Endothelial cell of umbilical vein (primary cell): ENCODE measurements around the gene ZNF701. TPM values are rescaled to one million over a fixed set of nuclear protein-coding genes. Genes with fewer than 3 reads are reported as not detected.
"Not testable (repeated sequence)": the region's sequence is repeated elsewhere in the genome, so short reads cannot be mapped to it uniquely, and the experiment has no call there.

Experiments used
- BruUV-seq: library from RNA; stranded (reverse); fragments of 400-500 nt; replicated peaks from 2 replicates; lab custom pipeline; 2021; lab: Mats Ljungman, UMichigan
- CTCF ChIA-PET: fragments of 300-600, 350-600 bp; sonication (Branson Sonifier 250); formaldehyde crosslinking; loops from one replicate; lab custom pipeline; 2021; ENCODE audit warnings: antibody characterized with exemption, inconsistent platforms; lab: Charles Lee
- POLR2A ChIA-PET: fragments of 300-600, 350-600 bp; sonication (Branson Sonifier 250); formaldehyde crosslinking; loops from one replicate; lab custom pipeline; 2021; ENCODE audit warnings: antibody characterized with exemption, inconsistent platforms; lab: Charles Lee
- DNase-seq: peaks from one replicate; pipeline ENCODE4 v3.0.0-alpha.2; 2011; ENCODE audit warnings: low read depth, low spot score
- FAIRE-seq: peaks from 2 replicates; lab custom pipeline; 2011; peaks lifted over from hg19 to GRCh38; lab: Jason Lieb, UNC
- H2AFZ ChIP-seq: 2 replicates; pipeline ENCODE4 v1.6.0; 2012; ENCODE audit warnings: low read depth, low read length, control low read depth, inconsistent platforms
- H3K27ac ChIP-seq: 2 replicates; pipeline ENCODE4 v1.5.1; 2011; ENCODE audit warnings: low read depth, mild to moderate bottlenecking, control low read depth, low read length, moderate library complexity; ENCODE audit not compliant: insufficient read depth
- H3K27me3 ChIP-seq, 2 experiments: 2 replicates each; pipeline versions ENCODE4 v1.6.0 to v1.6.1; 2011; ENCODE audit warnings: low read length in 2 of 2, mixed read lengths in 1 of 2; ENCODE audit not compliant: control insufficient read depth in 2 of 2, insufficient read depth in 2 of 2
- H3K36me3 ChIP-seq, 2 experiments: 2 replicates in 1 of 2; 3 replicates in 1 of 2; pipeline ENCODE4 v1.5.1; 2011; ENCODE audit warnings: low read length in 2 of 2, mild to moderate bottlenecking in 1 of 2, moderate library complexity in 1 of 2; ENCODE audit not compliant: control insufficient read depth in 2 of 2, insufficient read depth in 2 of 2; ENCODE audit errors: extremely low read depth in 1 of 2
- H3K4me1 ChIP-seq: 3 replicates; pipeline ENCODE4 v1.5.1; 2011; ENCODE audit warnings: mild to moderate bottlenecking, low read length; ENCODE audit not compliant: control insufficient read depth, insufficient read depth; ENCODE audit errors: extremely low read depth
- H3K4me2 ChIP-seq: 2 replicates; pipeline ENCODE4 v1.6.1; 2011; ENCODE audit warnings: low read length, control low read depth, mixed read lengths; ENCODE audit not compliant: insufficient read depth
- H3K4me3 ChIP-seq, 3 experiments: fragments of 200-600 bp in 1 of 3; sonication (generic), shearing (Covaris generic) in 1 of 3; replicated peaks in 1 of 3; 2 replicates each; pipeline ENCODE4 v1.5.1; 2011 to 2016; ENCODE audit warnings: control low read depth in 3 of 3, low read length in 3 of 3, mild to moderate bottlenecking in 2 of 3, inconsistent platforms in 1 of 3, low read depth in 1 of 3, moderate library complexity in 1 of 3; ENCODE audit not compliant: insufficient read depth in 1 of 3
- H3K79me2 ChIP-seq: 2 replicates; pipeline ENCODE4 v1.6.0; 2012; ENCODE audit warnings: low read length, inconsistent platforms; ENCODE audit not compliant: control insufficient read depth, insufficient read depth
- H3K9ac ChIP-seq: replicated peaks from 2 replicates; pipeline ENCODE3; 2011; ENCODE audit warnings: low read length, control low read depth; ENCODE audit not compliant: insufficient read depth; ENCODE audit errors: extremely low read depth
- H3K9me1 ChIP-seq: replicated peaks from 3 replicates; pipeline ENCODE4 v1.6.0; 2011; ENCODE audit warnings: mild to moderate bottlenecking, low read length; ENCODE audit not compliant: control insufficient read depth, insufficient read depth; ENCODE audit errors: extremely low read depth
- H3K9me3 ChIP-seq: replicated peaks from 2 replicates; pipeline ENCODE4 v1.5.1; 2012; ENCODE audit warnings: low read length, inconsistent platforms; ENCODE audit not compliant: control insufficient read depth, insufficient read depth
- H4K20me1 ChIP-seq: replicated peaks from 2 replicates; pipeline ENCODE3; 2011; ENCODE audit warnings: mild to moderate bottlenecking, low read length; ENCODE audit not compliant: control insufficient read depth, insufficient read depth; ENCODE audit errors: extremely low read depth
- CTCF ChIP-seq, 2 donors: IDR thresholded peaks; 1 replicate in 1 of 2; 2 replicates in 1 of 2; pipeline ENCODE4 v1.5.1; 2011; ENCODE audit warnings: low read length in 2 of 2, mild to moderate bottlenecking in 2 of 2, moderate library complexity in 2 of 2, control low read depth in 1 of 2, inconsistent platforms in 1 of 2, low read depth in 1 of 2; ENCODE audit not compliant: insufficient read depth in 1 of 2; ENCODE audit errors: extremely low read depth in 1 of 2
- EZH2 ChIP-seq: IDR thresholded peaks from 2 replicates; pipeline ENCODE4 v1.6.1; 2012; ENCODE audit warnings: borderline replicate concordance, low read depth, mild to moderate bottlenecking, moderate library complexity, low read length, inconsistent platforms; ENCODE audit not compliant: severe bottlenecking
- FOS ChIP-seq: IDR thresholded peaks from 2 replicates; pipeline ENCODE4 v1.6.1; 2011; ENCODE audit warnings: mild to moderate bottlenecking, low read length, moderate library complexity, borderline replicate concordance; ENCODE audit not compliant: insufficient read depth
- GATA2 ChIP-seq: IDR thresholded peaks from 2 replicates; pipeline ENCODE4 v1.7.0; 2011; ENCODE audit warnings: low read depth, mild to moderate bottlenecking, moderate library complexity, mixed read lengths, low read length; ENCODE audit not compliant: insufficient read length, insufficient read depth
- JUN ChIP-seq: IDR thresholded peaks from 2 replicates; pipeline ENCODE4 v1.6.1; 2011; ENCODE audit warnings: borderline replicate concordance, low read depth; ENCODE audit not compliant: insufficient read length, insufficient read depth
- MAX ChIP-seq: IDR thresholded peaks from 2 replicates; pipeline ENCODE4 v1.6.1; 2011; ENCODE audit not compliant: insufficient read depth, insufficient read length
- MYC ChIP-seq: IDR thresholded peaks from one replicate; pipeline ENCODE4 v1.6.1; 2011; ENCODE audit warnings: mild to moderate bottlenecking, low read depth, low read length
- POLR2A ChIP-seq: IDR thresholded peaks from 2 replicates; pipeline ENCODE4 v1.6.1; 2012; ENCODE audit warnings: low read depth, mild to moderate bottlenecking, control low read depth, low read length
- POLR2AphosphoS5 ChIP-seq: IDR thresholded peaks from 2 replicates; pipeline ENCODE4 v1.6.1; 2012; ENCODE audit warnings: low read depth, mild to moderate bottlenecking, control low read depth, low read length, moderate library complexity; ENCODE audit not compliant: insufficient read depth
- dilution Hi-C: fragments of 300-500 bp; cut with MboI; formaldehyde crosslinking; loops from one replicate; pipeline ENCODE4 v1.15.0; 2019; ENCODE audit warnings: low sequenced_read_pairs; ENCODE audit not compliant: extremely low pct_ligation_motif_present
- intact Hi-C: fragments of 100-400 bp; cut with micrococcal nuclease; formaldehyde crosslinking; loops from one replicate; pipeline ENCODE4 v1.10.0; 2022
- polyA plus RNA-seq, 4 experiments: library from polyadenylated mRNA; depleted of rRNA in 3 of 4; stranded (reverse) in 3 of 4; unstranded in 1 of 4; fragments of >200 nt; gene quantifications; 2 replicates each; pipeline versions ENCODE4 v1.2.1 to v1.2.3, GENCODE V29; 2011 to 2012; ENCODE audit warnings: missing spikeins in 1 of 4
- total RNA-seq: library from RNA; stranded (reverse); gene quantifications from 2 replicates; pipeline ENCODE4 v1.2.3, GENCODE V29; 2021

ZNF701 gene
- total and polyA plus RNA-seq, 2 donors (not counting 3 experiments of a cell fraction or from before 2014, with no cell fraction given) = 4.4 to 12.1 TPM

- H3K36me3 ChIP-seq = peaks cover 3 to 8% of the 10 kb centered on the region in 2 experiments
- no peaks in the 10 kb centered on the region for H3K79me2 ChIP-seq
- TF ChIP-seq JUN (no peak), POLR2AphosphoS5 (no peak), GATA2 (no peak), EZH2 (no peak), FOS (no peak), MAX (no peak), MYC (no peak), CTCF (IDR thresholded peaks at IDR 0.05; ENCODE audit: extremely low read depth in 1 of 2, insufficient read depth in 1 of 2, low read depth in 1 of 2, low read length in 2 of 2) (no peak), POLR2A (no peak)
- no peak for DNase-seq
- POLR2A ChIA-PET = no interaction called here
- no TSS peak for BruUV-seq
- H3K9me3 ChIP-seq = peaks cover 17% of the 10 kb centered on the region
- no peak overlapping the region for H2AFZ ChIP-seq
- no peaks in the 10 kb centered on the region for H3K27me3 ChIP-seq
- no peak overlapping the region for H3K9ac ChIP-seq
- H3K27ac ChIP-seq = no peak overlapping the region
- CTCF ChIA-PET = no interaction called here
- H3K4me1 ChIP-seq = no peaks in the 10 kb centered on the region
- H3K4me3 ChIP-seq = no peak overlapping the region
- no peaks in the 10 kb centered on the region for H3K9me1 ChIP-seq
- intact Hi-C loops = no loop called here
- dilution Hi-C loops = no loop called here
- no peak for FAIRE-seq
- no peaks in the 10 kb centered on the region for H4K20me1 ChIP-seq
- no peak overlapping the region for H3K4me2 ChIP-seq
These were observed 12.7 kb upstream of the ZNF701 start for GRCh38 chr19:52557231-52557995.

GRCh38 chr19:52558732-52559445 is 11.2 kb upstream of the ZNF701 start:
- BruUV-seq, H3K36me3 ChIP-seq, CTCF ChIA-PET, H3K4me2 ChIP-seq, H3K9ac ChIP-seq, H3K9me1 ChIP-seq, intact Hi-C loops, dilution Hi-C loops, DNase-seq, FAIRE-seq, H3K79me2 ChIP-seq, H3K4me3 ChIP-seq, H2AFZ ChIP-seq, H3K27me3 ChIP-seq, H3K4me1 ChIP-seq, H4K20me1 ChIP-seq, H3K27ac ChIP-seq, POLR2A ChIA-PET: not testable (repeated sequence)
- peaks cover 14% of the 10 kb centered on the region for H3K9me3 ChIP-seq
